Muscle of leg (tissue), 11 donors: ENCODE data around the gene GPSM3. TPM values are rescaled to one million over a fixed set of nuclear protein-coding genes. Genes with fewer than 3 reads are reported as not detected.
A peak's percentile ranks its signal among the peaks of the same experiment; 100 is the strongest.
"Not testable (repeated sequence)": the region's sequence is repeated elsewhere in the genome, so short reads cannot be mapped to it uniquely, and the experiment has no call there.

Experiments used
- DNase-seq: peaks from one replicate; pipeline ENCODE4 v3.0.0; 2013
- H3K27ac ChIP-seq: one replicate; pipeline ENCODE4 v1.5.1; 2013; ENCODE audit warnings: mild to moderate bottlenecking, low read length, control low read depth
- H3K27me3 ChIP-seq: one replicate; pipeline ENCODE4 v1.6.1; 2013; ENCODE audit warnings: low read length; ENCODE audit not compliant: control insufficient read depth, insufficient read depth
- H3K36me3 ChIP-seq: one replicate; pipeline ENCODE4 v1.6.1; 2013; ENCODE audit warnings: low read length; ENCODE audit not compliant: control insufficient read depth, insufficient read depth
- H3K4me1 ChIP-seq: one replicate; pipeline ENCODE4 v1.6.1; 2013; ENCODE audit warnings: low read length; ENCODE audit not compliant: control insufficient read depth, insufficient read depth
- H3K4me3 ChIP-seq: one replicate; pipeline ENCODE4 v1.5.1; 2013; ENCODE audit warnings: low read length, control low read depth
- H3K9me3 ChIP-seq: replicated peaks from 2 replicates; pipeline ENCODE4 v1.6.1; 2013; ENCODE audit warnings: low read depth, low read length; ENCODE audit not compliant: control insufficient read depth
- WGBS: methylation state at CpG from one replicate; pipeline ENCODE4 v1.1.5; 2013; ENCODE audit warnings: missing lambda C conversion rate; ENCODE audit not compliant: insufficient coverage; 5-methylcytosine and 5-hydroxymethylcytosine counted together
- polyA plus RNA-seq, 8 donors: library from polyadenylated mRNA; unstranded; fragments of 120-200 nt; gene quantifications; one replicate each; pipeline versions ENCODE4 v1.2.1 to v1.2.3, GENCODE V29; 2013; ENCODE audit warnings: inconsistent platforms in 1 of 8, low replicate concordance in 1 of 8; ENCODE audit not compliant: insufficient read length in 8 of 8, insufficient read depth in 1 of 8
- total RNA-seq: library from RNA; stranded (reverse); fragments of 120-200 nt; gene quantifications from one replicate; pipeline ENCODE4 v1.2.4, GENCODE V29; 2013

GPSM3 gene
- total and polyA plus RNA-seq, 9 donors, result 4.3 to 9.8 (median 7.6) TPM

DNA sequence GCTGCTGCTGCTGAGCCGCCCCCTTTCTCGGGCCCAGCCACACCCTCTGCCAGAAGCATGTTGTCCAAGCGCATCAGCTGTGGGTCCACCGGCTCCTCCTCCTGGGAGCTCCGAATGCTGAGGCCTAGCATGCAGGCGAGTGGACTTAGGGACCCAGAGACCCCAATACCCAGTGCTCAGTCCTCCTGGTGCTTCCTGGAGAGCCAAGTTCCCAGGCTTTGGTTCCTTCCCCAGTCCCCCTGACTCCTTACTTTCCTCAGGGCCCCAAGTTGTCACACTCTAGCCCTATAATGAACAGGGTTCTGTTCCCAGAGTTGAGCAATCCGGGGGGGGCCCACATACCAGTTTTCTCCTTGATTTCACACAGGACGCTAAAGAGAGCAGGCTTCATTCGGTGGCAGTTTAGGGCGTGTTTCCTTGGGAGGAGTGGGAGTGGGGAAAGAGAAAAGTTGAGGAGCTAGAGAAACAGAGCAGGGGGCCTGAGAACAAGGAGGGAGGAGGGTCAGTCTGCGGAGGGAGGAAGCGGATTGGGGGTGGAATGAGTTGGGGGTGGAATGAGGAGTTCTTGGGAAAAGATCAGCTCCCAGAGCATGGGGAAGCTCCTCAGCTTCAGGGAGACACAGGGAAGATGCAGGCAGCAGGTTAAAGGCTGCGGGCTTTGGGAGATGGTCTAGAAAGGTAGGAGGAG, 3.9 kb downstream of the GPSM3 start:
- Histone ChIP-seq H3K27me3 (no peaks in the 10 kb centered on the region), H3K4me1 (peaks cover 61% of the 10 kb centered on the region), H3K9me3 (no peaks in the 10 kb centered on the region), H3K27ac (peak overlapping the region; percentile 96), H3K36me3 (peaks cover 32% of the 10 kb centered on the region), H3K4me3 (peak overlapping the region; percentile 80)
- DNase-seq, result peak; percentile 70
- 4% methylated on average over 10 of the region's 13 CpGs for WGBS

DNA sequence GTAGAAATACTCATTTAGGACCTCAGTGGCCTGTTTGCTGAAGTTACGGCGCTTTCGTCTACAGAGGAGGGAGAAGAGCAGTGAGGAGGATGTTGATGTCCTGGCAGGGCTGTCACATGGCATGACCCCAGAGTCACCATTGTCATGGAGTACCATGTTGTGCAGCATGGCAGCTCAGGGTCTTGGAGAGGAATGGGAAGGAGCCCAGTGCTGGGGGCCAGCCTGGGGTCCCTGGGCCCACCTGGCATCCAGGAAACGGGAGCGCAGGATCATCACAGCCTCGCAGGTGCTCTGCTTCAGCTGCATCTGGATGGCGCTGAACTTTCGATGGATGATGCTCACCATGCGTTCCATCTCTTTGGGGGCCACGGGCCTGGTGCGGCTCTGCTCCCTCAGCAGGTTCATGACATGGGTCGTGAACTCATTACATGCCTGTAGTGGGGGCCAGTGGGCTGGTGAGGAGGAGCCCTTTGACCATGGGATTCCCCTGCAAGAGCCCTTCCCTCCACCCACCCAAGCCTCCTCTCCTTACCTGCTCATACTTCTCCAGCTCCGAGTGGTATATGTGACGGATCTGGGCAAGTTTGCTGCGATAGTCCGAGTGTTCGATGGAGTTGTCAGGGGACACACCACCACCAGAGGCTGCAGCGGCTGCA, 4.6 kb downstream of the GPSM3 start:
- H3K4me1 ChIP-seq, result peaks cover 61% of the 10 kb centered on the region
- 75% methylated on average over 3 of the region's 18 CpGs for WGBS
- peaks cover 39% of the 10 kb centered on the region for H3K36me3 ChIP-seq
- H3K27me3 ChIP-seq, H3K9me3 ChIP-seq: not testable (repeated sequence)
- peak; percentile 22 for DNase-seq
- H3K27ac ChIP-seq, result peak overlapping the region; percentile 75
- peak overlapping the region; percentile 80 for H3K4me3 ChIP-seq

DNA sequence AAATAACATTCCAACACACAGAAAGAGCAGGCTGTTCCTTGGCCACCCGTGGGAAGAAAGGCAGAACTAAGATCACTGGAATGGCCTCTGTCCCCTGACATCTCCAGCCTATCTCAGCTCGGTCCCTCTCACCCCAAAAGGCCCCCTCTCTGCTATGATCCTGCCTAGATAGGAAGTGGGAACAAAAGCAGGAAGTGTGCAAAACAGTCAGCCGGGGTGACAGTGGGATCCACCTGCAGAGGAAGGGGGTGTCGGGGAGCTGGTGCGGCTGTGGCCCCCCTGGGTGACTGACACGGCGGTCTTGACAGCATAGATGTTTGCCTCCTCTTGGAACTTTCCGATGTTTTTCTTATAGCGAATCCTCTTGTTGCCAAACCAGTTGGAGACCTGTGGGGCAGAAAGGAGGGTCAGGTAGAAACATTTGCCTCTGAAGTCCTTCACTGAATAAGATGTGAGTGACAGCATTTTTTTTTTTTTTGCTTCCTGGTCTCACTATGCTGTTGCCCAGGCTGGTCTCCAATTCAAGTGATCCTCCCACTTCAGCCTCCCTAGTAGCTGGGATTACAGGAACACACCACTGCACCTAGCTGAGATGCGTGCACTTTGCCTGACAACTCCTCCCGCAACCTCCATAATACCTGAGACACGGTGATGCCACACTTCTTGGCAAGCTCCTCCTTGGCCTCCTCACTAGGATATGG, 5.3 kb downstream of the GPSM3 start:
- peak overlapping the region; percentile 75 for H3K27ac ChIP-seq
- peaks cover 55% of the 10 kb centered on the region for H3K4me1 ChIP-seq
- no peaks in the 10 kb centered on the region for H3K27me3 ChIP-seq
- DNase-seq, result peak; percentile 17
- H3K36me3 ChIP-seq, result peaks cover 46% of the 10 kb centered on the region
- WGBS, result 76% methylated on average over 6 of the region's 12 CpGs
- H3K9me3 ChIP-seq, result no peaks in the 10 kb centered on the region
- H3K4me3 ChIP-seq, result no peak overlapping the region

DNA sequence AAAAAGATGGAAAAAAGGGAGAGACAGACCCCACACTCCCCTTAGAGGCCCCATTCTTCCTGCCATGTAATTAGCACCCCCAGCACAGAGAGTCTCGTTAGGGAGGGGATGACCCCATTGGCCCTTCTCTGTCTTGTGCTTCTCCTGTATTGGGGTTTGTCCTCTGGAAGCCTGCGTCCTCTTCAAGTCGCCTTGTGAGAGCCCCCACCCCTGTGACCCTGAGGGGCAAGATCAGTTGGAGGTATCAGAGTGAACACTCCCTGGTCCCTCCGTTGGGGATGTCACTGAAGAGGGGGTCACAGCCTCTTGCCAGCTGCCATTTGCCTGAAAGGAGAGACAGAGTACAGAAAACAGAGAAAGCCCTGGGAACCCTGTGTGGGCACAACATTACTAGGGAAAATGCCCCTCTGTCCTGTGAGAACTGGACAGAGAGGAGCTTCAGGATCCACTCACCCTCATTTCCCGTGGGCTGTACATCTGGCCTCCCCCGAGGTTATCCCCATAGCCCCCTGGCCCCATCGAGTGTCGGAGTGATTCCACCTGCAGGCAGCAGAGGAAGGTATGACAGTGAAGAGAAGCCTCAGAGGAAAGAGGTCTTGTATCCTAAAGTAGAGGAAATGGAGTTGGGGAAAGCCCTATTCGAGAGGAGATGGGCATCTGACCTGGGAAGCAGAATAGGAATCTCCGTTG, 6.1 kb downstream of the GPSM3 start:
- peaks cover 49% of the 10 kb centered on the region for H3K36me3 ChIP-seq
- not testable (repeated sequence) for H3K4me3 ChIP-seq, H3K27me3 ChIP-seq, H3K9me3 ChIP-seq
- H3K27ac ChIP-seq, result peak overlapping the region; percentile 36
- peak; percentile 11 for DNase-seq
- WGBS, result 57% methylated on average over 6 of the region's 10 CpGs
- peaks cover 48% of the 10 kb centered on the region for H3K4me1 ChIP-seq

GRCh38 chr6:32185681-32186131, 6.7 kb downstream of the GPSM3 start:
- H3K9me3 ChIP-seq, H3K27me3 ChIP-seq, H3K4me3 ChIP-seq: not testable (repeated sequence)
- Histone ChIP-seq H3K36me3 (peaks cover 55% of the 10 kb centered on the region), H3K27ac (peak overlapping the region; percentile 36), H3K4me1 (peaks cover 42% of the 10 kb centered on the region)
- peak; percentile 84 for DNase-seq
- 29% methylated on average over 1 of the region's 11 CpGs for WGBS

DNA sequence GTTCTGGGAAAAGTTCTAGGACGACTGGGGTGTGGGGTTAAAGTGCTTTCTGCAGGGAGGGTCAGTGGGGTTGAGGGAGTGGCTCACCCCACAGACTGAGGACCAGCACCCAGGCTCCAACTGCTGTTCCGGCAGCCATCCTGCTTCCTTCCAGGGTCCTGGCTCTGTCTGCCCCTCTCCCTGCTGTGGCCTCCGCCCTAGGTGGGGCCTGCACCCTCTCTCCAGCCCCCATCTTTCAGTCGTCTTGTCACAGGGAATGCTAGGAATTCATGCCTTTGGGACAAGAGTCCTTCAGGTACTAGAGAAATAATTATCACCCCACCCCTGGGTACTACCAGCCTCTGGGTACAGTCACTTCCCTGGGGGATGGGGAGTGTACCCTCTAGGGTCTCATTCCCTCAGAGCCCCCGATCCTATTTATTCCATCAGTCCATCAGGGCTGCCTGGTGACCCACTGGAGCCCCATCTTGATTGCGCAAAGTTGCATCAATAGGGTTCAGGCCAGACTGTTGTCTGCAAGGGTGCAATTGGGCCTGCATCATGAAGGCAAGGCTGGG, 8.3 kb downstream of the GPSM3 start, which contains the start of gene AGER:
AGER (minus strand) TSS at position 170 of the 557 bp plus-strand sequence; CDS start at position 139, 31 bp downstream.
- DNase-seq, result peak; percentile 11
- H3K9me3 ChIP-seq, result no peaks in the 10 kb centered on the region
- H3K4me1 ChIP-seq, result peaks cover 46% of the 10 kb centered on the region
- H3K36me3 ChIP-seq, result peaks cover 61% of the 10 kb centered on the region
- H3K27ac ChIP-seq, result peak within 1 kb of the TSS; percentile 9
- no peaks in the 10 kb centered on the region for H3K27me3 ChIP-seq
- H3K4me3 ChIP-seq, result no peak within 1 kb of the TSS
- WGBS, result 100% methylated on average over 2 of the region's 6 CpGs

DNA sequence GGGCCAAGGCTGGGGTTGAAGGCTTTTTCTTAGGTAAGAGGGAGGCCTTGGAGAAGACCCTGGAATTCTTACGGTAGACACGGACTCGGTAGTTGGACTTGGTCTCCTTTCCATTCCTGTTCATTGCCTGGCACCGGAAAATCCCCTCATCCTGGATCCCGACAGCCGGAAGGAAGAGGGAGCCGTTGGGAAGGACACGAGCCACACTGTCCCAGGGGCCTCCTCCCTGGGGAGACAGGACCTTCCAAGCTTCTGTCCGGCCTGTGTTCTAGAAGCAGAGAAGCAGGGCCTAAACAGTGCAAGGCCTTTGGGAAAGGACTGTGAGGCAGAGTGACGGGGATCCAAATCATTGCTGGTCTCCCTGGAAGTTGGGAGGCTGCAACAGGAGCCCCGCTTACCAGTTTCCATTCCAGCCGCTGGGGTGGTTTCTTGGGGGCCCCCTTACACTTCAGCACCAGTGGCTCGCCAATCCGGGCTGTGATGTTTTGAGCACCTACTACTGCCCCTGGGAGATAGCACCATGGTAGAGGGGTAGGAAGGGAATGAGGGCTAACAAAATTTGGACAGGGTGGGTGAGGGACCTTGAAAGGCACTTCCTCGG, 8.9 kb downstream of the GPSM3 start:
- H3K4me3 ChIP-seq, result no peak overlapping the region
- 60% methylated on average over 10 of the region's 15 CpGs for WGBS
- H3K36me3 ChIP-seq, result peaks cover 61% of the 10 kb centered on the region
- peak; percentile 33 for DNase-seq
- H3K9me3 ChIP-seq, result no peaks in the 10 kb centered on the region
- no peaks in the 10 kb centered on the region for H3K27me3 ChIP-seq
- peaks cover 46% of the 10 kb centered on the region for H3K4me1 ChIP-seq
- H3K27ac ChIP-seq, result peak overlapping the region; percentile 9

GRCh38 chr6:32183030-32183429, 9.4 kb downstream of the GPSM3 start:
- H3K27ac ChIP-seq, result peak overlapping the region; percentile 9
- H3K4me3 ChIP-seq, result no peak overlapping the region
- no peaks in the 10 kb centered on the region for H3K27me3 ChIP-seq
- peaks cover 42% of the 10 kb centered on the region for H3K4me1 ChIP-seq
- H3K36me3 ChIP-seq, result peaks cover 60% of the 10 kb centered on the region
- H3K9me3 ChIP-seq, result no peaks in the 10 kb centered on the region
- 100% methylated on average over 1 of the region's 3 CpGs for WGBS
- DNase-seq, result peak; percentile 6

GRCh38 chr6:32182555-32182981, 9.9 kb downstream of the GPSM3 start:
- Histone ChIP-seq H3K9me3 (no peaks in the 10 kb centered on the region), H3K36me3 (peaks cover 55% of the 10 kb centered on the region), H3K27ac (no peak overlapping the region), H3K4me3 (no peak overlapping the region), H3K4me1 (peaks cover 38% of the 10 kb centered on the region), H3K27me3 (no peaks in the 10 kb centered on the region)
- peak; percentile 17 for DNase-seq
- WGBS, result 76% methylated on average over 9 of the region's 10 CpGs
